Peyer's patch (tissue), 4 donors: ENCODE results near the gene NCKAP5.

ENCODE experiments used
- CTCF ChIP-seq, 6 experiments: fragments of 450-650 bp in 4 of 6; fragments of 200-600 bp in 2 of 6; sonication (generic) in 1 of 6; IDR thresholded peaks; one replicate each; pipeline ENCODE4 v1.5.1; 2017 to 2019; ENCODE audit warnings: antibody characterized with exemption in 6 of 6, mild to moderate bottlenecking in 3 of 6, moderate library complexity in 1 of 6
- POLR2A ChIP-seq, 2 donors: fragments of 450-650 bp; IDR thresholded peaks; one replicate each; pipeline ENCODE4 v1.5.1; 2017; ENCODE audit warnings: antibody characterized with exemption in 2 of 2, mild to moderate bottlenecking in 2 of 2, moderate library complexity in 2 of 2

GRCh38 chr2:133377599-133377998 lies 190.7 kb downstream of the NCKAP5 start:
- TF ChIP-seq POLR2A (IDR thresholded peaks at IDR 0.05), result no peak
- no peak for TF ChIP-seq CTCF (IDR thresholded peaks at IDR 0.05)
